IPS-20b (cell line): Measurements from ENCODE around the gene ELP6.
A peak's percentile ranks its signal among the peaks of the same experiment; 100 is the strongest.
"Not testable (repeated sequence)": the region's sequence is repeated elsewhere in the genome, so short reads cannot be mapped to it uniquely, and the experiment has no call there.

Source experiments
- H3K27ac ChIP-seq: one replicate; pipeline ENCODE4 v1.5.1; 2013; ENCODE audit warnings: low read length
- H3K27me3 ChIP-seq: 2 replicates; pipeline ENCODE4 v1.6.1; 2013; ENCODE audit warnings: mild to moderate bottlenecking, low read length, inconsistent platforms; ENCODE audit not compliant: insufficient read depth
- H3K36me3 ChIP-seq: 2 replicates; pipeline ENCODE4 v1.6.1; 2013; ENCODE audit warnings: low read depth, mild to moderate bottlenecking, inconsistent platforms, low read length, moderate library complexity; ENCODE audit not compliant: insufficient read depth
- H3K4me1 ChIP-seq: 2 replicates; pipeline ENCODE4 v1.6.1; 2013; ENCODE audit warnings: mild to moderate bottlenecking, control low read depth, inconsistent platforms, low read length, moderate library complexity; ENCODE audit not compliant: insufficient read depth
- H3K4me3 ChIP-seq: 2 replicates; pipeline ENCODE4 v1.5.1; 2013; ENCODE audit warnings: mild to moderate bottlenecking, low read length, inconsistent platforms
- H3K9ac ChIP-seq: 2 replicates; pipeline ENCODE4 v1.6.1; 2013; ENCODE audit warnings: low read depth, mild to moderate bottlenecking, inconsistent platforms, low read length, moderate library complexity
- H3K9me3 ChIP-seq: 2 replicates; pipeline ENCODE4 v1.6.1; 2013; ENCODE audit warnings: mild to moderate bottlenecking, low read depth, low read length, inconsistent platforms; ENCODE audit not compliant: insufficient read depth

The ELP6 gene

DNA sequence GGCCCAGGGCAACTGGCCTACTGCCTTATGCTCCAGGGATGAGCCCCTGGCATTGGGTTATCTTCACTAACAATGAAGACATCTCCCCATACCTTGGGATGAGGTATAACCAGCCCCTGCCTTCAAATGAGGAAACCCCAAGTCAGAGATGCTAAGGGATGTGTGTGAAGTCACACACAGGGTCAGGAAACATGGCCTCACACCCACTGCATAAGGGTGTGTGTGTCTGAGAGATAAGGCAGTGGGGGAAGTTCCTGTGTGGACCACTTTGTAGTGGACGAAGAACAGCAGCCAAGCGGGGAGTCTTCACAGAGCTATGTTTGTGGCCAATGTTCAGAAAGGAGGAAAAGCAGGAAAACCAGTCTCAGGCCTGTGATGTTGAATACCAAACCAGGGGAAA, 10.5 kb downstream of the ELP6 start:
- Histone ChIP-seq H3K9ac (no peak overlapping the region), H3K4me1 (no peaks in the 10 kb centered on the region; the same call in 1 of the 2 replicates), H3K36me3 (peaks cover 65% of the 10 kb centered on the region), H3K27me3 (no peaks in the 10 kb centered on the region), H3K27ac (no peak overlapping the region), H3K9me3 (no peaks in the 10 kb centered on the region), H3K4me3 (no peak overlapping the region)

DNA sequence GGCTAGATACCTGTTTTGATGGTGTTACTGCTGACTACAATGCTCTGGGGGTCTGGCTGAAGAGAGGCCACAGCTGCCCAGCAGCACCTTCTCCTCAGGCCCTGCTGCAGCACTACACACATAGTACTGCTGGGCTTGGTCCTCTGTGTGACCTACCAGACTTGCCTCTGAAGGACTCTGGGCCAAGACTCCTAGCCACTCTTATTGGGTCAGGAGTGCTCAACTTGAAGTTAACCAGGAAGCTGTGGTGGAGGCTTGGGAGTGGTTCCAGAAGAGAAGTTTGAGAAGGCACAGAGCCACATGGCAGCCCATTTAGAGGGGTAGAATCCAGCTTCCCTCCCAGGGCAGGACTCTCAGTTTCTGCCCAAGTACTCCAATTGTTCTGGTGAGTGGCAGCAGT, 16.6 kb downstream of the ELP6 start:
- no peaks in the 10 kb centered on the region for H3K27me3 ChIP-seq
- H3K4me1 ChIP-seq: no peaks in the 10 kb centered on the region
- H3K27ac ChIP-seq: no peak overlapping the region
- no peak overlapping the region for H3K9ac ChIP-seq
- H3K36me3 ChIP-seq: peaks cover 62% of the 10 kb centered on the region
- H3K9me3 ChIP-seq: no peaks in the 10 kb centered on the region
- H3K4me3 ChIP-seq: no peak overlapping the region

DNA sequence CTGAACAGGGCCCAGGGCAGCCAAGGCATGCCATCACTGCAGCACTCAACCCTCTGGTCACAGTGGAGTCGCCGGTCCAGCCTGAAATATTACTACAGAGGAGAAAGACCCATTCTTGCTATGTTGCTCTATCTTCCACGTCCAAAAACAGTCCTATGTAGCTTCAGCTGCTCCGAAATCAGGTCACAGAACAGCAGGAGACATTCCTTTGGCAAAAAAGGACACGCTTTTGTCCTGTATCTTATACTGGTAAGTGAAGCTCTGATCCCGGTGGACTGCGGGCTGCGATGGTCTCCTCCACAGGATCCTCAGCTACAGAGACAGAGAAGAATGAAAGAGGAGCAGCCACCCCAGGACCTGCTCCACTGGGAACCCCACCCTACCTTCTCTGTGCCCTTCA, 17.6 kb downstream of the ELP6 start:
- Histone ChIP-seq H3K27ac (no peak overlapping the region), H3K4me3 (no peak overlapping the region), H3K4me1 (no peaks in the 10 kb centered on the region), H3K36me3 (peaks cover 54% of the 10 kb centered on the region), H3K27me3 (no peaks in the 10 kb centered on the region), H3K9ac (no peak overlapping the region), H3K9me3 (no peaks in the 10 kb centered on the region)

- peaks cover 50% of the 10 kb centered on the region for H3K36me3 ChIP-seq
- H3K27me3 ChIP-seq: no peaks in the 10 kb centered on the region
- no peaks in the 10 kb centered on the region for H3K9me3 ChIP-seq
- H3K4me1 ChIP-seq: no peaks in the 10 kb centered on the region
- H3K9ac ChIP-seq: no peak overlapping the region
- H3K4me3 ChIP-seq: no peak overlapping the region
- no peak overlapping the region for H3K27ac ChIP-seq
These were observed 18.4 kb downstream of the ELP6 start for GRCh38 chr3:47495111-47495510.

GRCh38 chr3:47491777-47492176, 21.7 kb downstream of the ELP6 start:
- H3K4me1 ChIP-seq: no peaks in the 10 kb centered on the region
- no peak overlapping the region for H3K4me3 ChIP-seq
- H3K9ac ChIP-seq: no peak overlapping the region
- no peak overlapping the region for H3K27ac ChIP-seq
- no peaks in the 10 kb centered on the region for H3K27me3 ChIP-seq
- peaks cover 26% of the 10 kb centered on the region for H3K36me3 ChIP-seq
- H3K9me3 ChIP-seq: no peaks in the 10 kb centered on the region

GRCh38 chr3:47491186-47491585, 22.3 kb downstream of the ELP6 start:
- Histone ChIP-seq H3K27me3 (no peaks in the 10 kb centered on the region), H3K9ac (no peak overlapping the region), H3K9me3 (no peaks in the 10 kb centered on the region), H3K4me3 (no peak overlapping the region), H3K36me3 (peaks cover 23% of the 10 kb centered on the region), H3K4me1 (no peaks in the 10 kb centered on the region), H3K27ac (no peak overlapping the region)

DNA sequence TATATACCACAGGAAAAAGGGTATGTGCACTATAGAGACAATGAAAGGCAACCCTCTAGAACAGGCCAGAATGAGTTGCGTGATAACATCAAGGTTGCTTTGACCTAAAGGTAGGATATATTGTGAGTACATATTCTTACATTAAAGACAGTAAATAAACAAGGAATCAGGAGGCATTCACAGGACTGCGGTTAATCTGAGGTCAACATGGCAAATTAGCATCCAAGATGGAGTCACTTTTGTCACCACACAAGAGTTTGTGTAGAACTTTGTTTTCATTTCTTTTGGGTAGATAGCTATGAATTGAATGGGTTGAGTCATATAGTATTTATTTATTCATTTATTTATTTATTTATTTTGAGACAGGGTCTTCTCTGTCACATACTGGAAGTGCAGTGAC, 26.2 kb downstream of the ELP6 start:
- peaks cover 6% of the 10 kb centered on the region for H3K36me3 ChIP-seq
- no peaks in the 10 kb centered on the region for H3K27me3 ChIP-seq
- H3K4me3 ChIP-seq: no peak overlapping the region
- no peaks in the 10 kb centered on the region for H3K9me3 ChIP-seq
- no peak overlapping the region for H3K9ac ChIP-seq
- H3K4me1 ChIP-seq: peaks cover 3% of the 10 kb centered on the region; the same call in 1 of the 2 replicates
- H3K27ac ChIP-seq: no peak overlapping the region

GRCh38 chr3:47485812-47486211, 27.7 kb downstream of the ELP6 start:
- Histone ChIP-seq H3K4me1 (peaks cover 10% of the 10 kb centered on the region), H3K9ac (no peak overlapping the region), H3K9me3 (no peaks in the 10 kb centered on the region), H3K36me3 (peaks cover 3% of the 10 kb centered on the region), H3K27me3 (no peaks in the 10 kb centered on the region), H3K27ac (no peak overlapping the region), H3K4me3 (no peak overlapping the region)

GRCh38 chr3:47482366-47482765, 31.1 kb downstream of the ELP6 start:
- H3K27ac ChIP-seq: peak overlapping the region; percentile 95
- H3K9me3 ChIP-seq: no peaks in the 10 kb centered on the region
- no peaks in the 10 kb centered on the region for H3K27me3 ChIP-seq
- no peaks in the 10 kb centered on the region for H3K36me3 ChIP-seq
- H3K4me3 ChIP-seq: peak overlapping the region; percentile 48
- peaks cover 10% of the 10 kb centered on the region for H3K4me1 ChIP-seq
- H3K9ac ChIP-seq: peak overlapping the region; percentile 68; the same call in 1 of the 2 replicates

DNA sequence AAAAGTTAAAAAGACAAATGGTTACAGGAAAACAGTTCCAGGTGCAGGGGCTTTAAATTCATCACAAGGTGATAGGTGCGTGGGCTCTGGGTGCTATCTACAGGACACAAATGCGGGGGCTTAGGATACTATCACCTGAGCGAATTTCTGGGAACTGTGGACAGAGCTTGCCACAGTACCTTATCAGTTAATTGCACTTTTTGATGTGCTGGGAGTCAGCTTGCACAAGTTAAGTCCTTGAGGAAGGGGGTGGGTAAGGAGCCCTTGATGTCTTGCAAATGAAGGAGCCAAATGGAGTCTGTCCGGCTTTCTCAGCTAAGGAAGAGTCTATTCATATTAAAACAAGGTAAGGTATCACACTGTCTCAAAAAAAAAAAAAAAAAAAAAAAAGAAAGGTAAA, 31.7 kb downstream of the ELP6 start:
- Histone ChIP-seq H3K4me3 (peak overlapping the region; percentile 66; the same call in 1 of the 2 replicates), H3K9ac (peak overlapping the region; percentile 80; the same call in 1 of the 2 replicates), H3K4me1 (peaks cover 10% of the 10 kb centered on the region), H3K27ac (peak overlapping the region; percentile 94)
- not testable (repeated sequence) for H3K9me3 ChIP-seq, H3K27me3 ChIP-seq, H3K36me3 ChIP-seq

DNA sequence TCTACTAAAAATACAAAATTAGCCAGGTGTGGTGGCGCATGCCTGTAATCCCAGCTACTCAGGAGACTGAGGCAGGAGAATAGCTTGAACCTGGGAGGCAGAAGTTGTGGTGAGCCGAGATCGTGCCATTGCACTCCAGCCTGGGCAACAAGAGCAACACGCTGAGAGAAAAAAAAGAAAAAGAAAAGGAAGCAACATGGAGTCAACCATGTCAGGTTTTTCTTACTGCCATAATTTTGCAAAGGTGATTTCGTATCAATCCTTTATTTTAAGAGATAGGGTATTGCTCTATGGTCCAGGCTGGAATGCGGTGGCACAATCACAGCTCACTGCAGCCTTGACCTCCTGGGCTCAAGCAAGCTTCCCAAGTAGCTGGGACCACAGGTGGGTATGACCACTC, 33.2 kb downstream of the ELP6 start:
- not testable (repeated sequence) for H3K36me3 ChIP-seq, H3K9me3 ChIP-seq, H3K27ac ChIP-seq, H3K9ac ChIP-seq, H3K4me3 ChIP-seq, H3K27me3 ChIP-seq
- peaks cover 10% of the 10 kb centered on the region for H3K4me1 ChIP-seq

GRCh38 chr3:47479826-47480160, 33.7 kb downstream of the ELP6 start:
- no peak overlapping the region for H3K4me3 ChIP-seq
- no peaks in the 10 kb centered on the region for H3K27me3 ChIP-seq
- H3K4me1 ChIP-seq: peaks cover 10% of the 10 kb centered on the region
- no peak overlapping the region for H3K9ac ChIP-seq
- no peak overlapping the region for H3K27ac ChIP-seq
- H3K9me3 ChIP-seq: no peaks in the 10 kb centered on the region
- no peaks in the 10 kb centered on the region for H3K36me3 ChIP-seq

GRCh38 chr3:47478022-47478421, 35.5 kb downstream of the ELP6 start:
- H3K9ac ChIP-seq: no peak overlapping the region
- H3K9me3 ChIP-seq: no peaks in the 10 kb centered on the region
- no peak overlapping the region for H3K27ac ChIP-seq
- H3K36me3 ChIP-seq: no peaks in the 10 kb centered on the region
- H3K27me3 ChIP-seq: no peaks in the 10 kb centered on the region
- H3K4me1 ChIP-seq: peaks cover 10% of the 10 kb centered on the region
- H3K4me3 ChIP-seq: no peak overlapping the region
